GM12878 (cell line): ENCODE results near the gene STXBP3. TPM values are rescaled to one million over a fixed set of nuclear protein-coding genes. Genes with fewer than 3 reads are reported as not detected.
A peak's percentile ranks its signal among the peaks of the same experiment; 100 is the strongest.

Experiments used
- BRCA1 ChIP-seq: IDR thresholded peaks from 2 replicates; pipeline ENCODE4 v1.6.1; 2011; ENCODE audit warnings: low read depth, low read length, improper control_type of control experiment
- CBFB ChIP-seq: IDR thresholded peaks from 2 replicates; pipeline ENCODE4 v1.6.1; 2016; ENCODE audit warnings: antibody characterized with exemption, low read depth
- CHD1 ChIP-seq: IDR thresholded peaks from 2 replicates; pipeline ENCODE4 v1.6.1; 2012; ENCODE audit warnings: low read depth, low read length, improper control_type of control experiment
- EP300 ChIP-seq, 2 experiments: fragments of 150-350 bp in 1 of 2; IDR thresholded peaks; 2 replicates each; pipeline ENCODE4 v1.6.1; 2011 to 2012; ENCODE audit warnings: low read depth in 2 of 2, low read length in 2 of 2, borderline replicate concordance in 1 of 2, improper control_type of control experiment in 1 of 2, inconsistent platforms in 1 of 2; ENCODE audit not compliant: control insufficient read depth in 1 of 2
- NFXL1 ChIP-seq: fragments of 450-650 bp; IDR thresholded peaks from 2 replicates; pipeline ENCODE4 v1.6.1; 2017; ENCODE audit warnings: antibody characterized with exemption, mild to moderate bottlenecking, borderline replicate concordance
- NFYB ChIP-seq: IDR thresholded peaks from 2 replicates; pipeline ENCODE4 v1.6.1; 2011; ENCODE audit warnings: low read depth, mild to moderate bottlenecking, low read length, improper control_type of control experiment, moderate library complexity; ENCODE audit not compliant: insufficient read depth
- POU2F2 ChIP-seq: IDR thresholded peaks from 3 replicates; pipeline ENCODE4 v1.6.1; 2011; ENCODE audit warnings: low read depth, mild to moderate bottlenecking, low read length, borderline replicate concordance
- RCOR1 ChIP-seq: conservative IDR thresholded peaks from 2 replicates; pipeline ENCODE4 v1.6.1; 2012; ENCODE audit warnings: low read depth, low read length, improper control_type of control experiment
- RELB ChIP-seq: fragments of 450-650 bp; IDR thresholded peaks from 2 replicates; pipeline ENCODE4 v1.6.1; 2017; ENCODE audit warnings: low read depth, mild to moderate bottlenecking, moderate library complexity
- RUNX3 ChIP-seq: IDR thresholded peaks from 2 replicates; pipeline ENCODE4 v1.6.1; 2012; ENCODE audit warnings: low read length, inconsistent platforms
- SIX5 ChIP-seq: IDR thresholded peaks from 2 replicates; pipeline ENCODE4 v1.6.1; 2011; ENCODE audit warnings: mild to moderate bottlenecking, low read depth, low read length, moderate library complexity; ENCODE audit not compliant: severe bottlenecking
- SMARCA5 ChIP-seq: fragments of 450-650 bp; IDR thresholded peaks from 2 replicates; pipeline ENCODE4 v1.6.1; 2017; ENCODE audit warnings: mild to moderate bottlenecking
- SREBF1 ChIP-seq: IDR thresholded peaks from 2 replicates; pipeline ENCODE4 v1.6.1; 2012; ENCODE audit warnings: mild to moderate bottlenecking, low read length
- TCF3 ChIP-seq: IDR thresholded peaks from 2 replicates; pipeline ENCODE4 v1.6.1; 2012; ENCODE audit warnings: low read depth, mild to moderate bottlenecking, low read length, borderline replicate concordance; ENCODE audit not compliant: insufficient read depth
- ZNF274 ChIP-seq: IDR thresholded peaks from one replicate; pipeline ENCODE4 v1.8.0; 2011; ENCODE audit not compliant: insufficient read length, insufficient read depth
- ZNF384 ChIP-seq: IDR thresholded peaks from 2 replicates; pipeline ENCODE4 v1.6.1; 2012; ENCODE audit warnings: low read depth, mild to moderate bottlenecking, low read length, improper control_type of control experiment, borderline replicate concordance
- polyA plus RNA-seq, 11 experiments: library from polyadenylated mRNA; depleted of rRNA in 4 of 11; unstranded in 6 of 11; stranded (reverse) in 5 of 11; fragments of >200 nt; fragmentation: Nextera tagmentation in 4 of 11; fragmentation: Illumina TruSeq in 1 of 11; extraction: Ambion mirVana in 4 of 11; extraction: Trizol in 1 of 11; gene quantifications; 1 replicate in 1 of 11; 2 replicates in 10 of 11; pipeline versions ENCODE4 v1.2.1 to v1.2.3, GENCODE V29; 2011 to 2016; ENCODE audit warnings: inconsistent platforms in 2 of 11, missing spikeins in 2 of 11, low read depth in 1 of 11
- total RNA-seq, 4 experiments: library from RNA; depleted of rRNA in 3 of 4; stranded (reverse); fragments of >200 nt in 3 of 4; fragmentation: Illumina TruSeq in 1 of 4; extraction: Trizol in 1 of 4; gene quantifications; 2 replicates each; pipeline versions ENCODE4 v1.2.1 to v1.2.3, GENCODE V29; 2013 to 2021
- TF ChIP-seq, protein P1 (sequence below): fragments of 450-650 bp; conservative IDR thresholded peaks from 2 replicates; pipeline ENCODE4 v1.6.1; 2017; ENCODE audit warnings: mild to moderate bottlenecking, moderate library complexity
- TF ChIP-seq, protein P2 (sequence below): fragments of 450-650 bp; IDR thresholded peaks from 2 replicates; pipeline ENCODE4 v1.6.1; 2016; ENCODE audit warnings: mild to moderate bottlenecking
- TF ChIP-seq, protein P3 (sequence below): fragments of 450-650 bp; IDR thresholded peaks from 2 replicates; pipeline ENCODE4 v1.6.1; 2018; ENCODE audit warnings: borderline replicate concordance, mild to moderate bottlenecking; ENCODE audit not compliant: partially characterized antibody
- TF ChIP-seq, protein P4 (sequence below): fragments of 450-650 bp; IDR thresholded peaks from 2 replicates; pipeline ENCODE4 v1.6.1; 2014; ENCODE audit warnings: mild to moderate bottlenecking

Gene STXBP3
- total and polyA plus RNA-seq, 10 of the 15 experiments (the other 5 are each of a cell fraction or from before 2014, with no cell fraction given), result 19.6 to 35.1 (median 27.3) TPM

DNA sequence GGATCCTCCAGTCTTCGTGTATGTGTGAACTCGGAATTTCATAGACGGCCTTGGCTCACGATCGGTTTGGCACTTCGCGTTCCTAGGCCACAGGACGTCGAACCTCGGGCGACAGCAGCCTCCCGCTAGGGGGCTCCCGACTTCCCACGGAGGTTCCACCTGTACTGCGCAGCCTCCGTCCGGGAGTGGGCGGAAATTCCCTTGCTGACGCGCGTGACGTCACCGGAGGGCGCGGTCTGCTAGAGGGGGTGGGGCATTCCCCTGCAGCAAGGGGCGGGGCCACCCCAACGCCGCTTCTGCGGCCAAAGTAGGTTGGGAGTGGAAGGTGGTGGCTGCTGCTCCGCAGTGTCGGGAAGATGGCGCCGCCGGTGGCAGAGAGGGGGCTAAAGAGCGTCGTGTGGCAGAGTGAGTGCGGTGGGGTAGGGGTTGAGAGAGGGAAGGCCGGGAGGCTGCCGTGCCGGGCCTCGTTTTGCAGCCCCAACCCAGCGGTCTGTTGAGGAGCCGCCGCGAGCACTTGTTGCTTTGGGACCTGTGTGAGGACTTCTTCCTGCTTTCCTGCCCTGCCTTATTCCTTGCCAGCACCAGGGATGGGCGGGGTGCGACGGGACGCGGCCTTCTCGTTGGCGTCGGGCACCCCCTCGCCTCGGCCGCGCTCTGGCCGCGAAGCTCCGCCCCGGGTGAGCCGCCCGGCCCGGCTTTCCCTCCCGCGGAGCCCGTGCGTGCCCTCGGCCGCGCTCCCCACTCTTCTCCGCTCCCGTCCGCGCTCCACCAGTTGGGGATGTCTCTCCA lies at the start of gene STXBP3 (continued):
- TF ChIP-seq EP300 (IDR thresholded peaks at IDR 0.05; ENCODE audit: borderline replicate concordance in 1 of 2, control insufficient read depth in 1 of 2, low read depth in 2 of 2, low read length in 2 of 2) (no peak), NFYB (no peak), ZNF384 (no peak), ZNF274 (no peak), RCOR1 (no peak), RELB (peak; percentile 80), SREBF1 (no peak), POU2F2 (peak; percentile 79; the same call in 2 of the 3 replicates), RUNX3 (peak; percentile 69), SIX5 (no peak), BRCA1 (peak; percentile 56; the same call in 1 of the 2 replicates), NFXL1 (no peak), CBFB (peak; percentile 80; the same call in 1 of the 2 replicates), CHD1 (no peak), SMARCA5 (peak; percentile 41; the same call in 1 of the 2 replicates), TCF3 (no peak; the same call in 1 of the 2 replicates)
- TF ChIP-seq, protein P1, sequence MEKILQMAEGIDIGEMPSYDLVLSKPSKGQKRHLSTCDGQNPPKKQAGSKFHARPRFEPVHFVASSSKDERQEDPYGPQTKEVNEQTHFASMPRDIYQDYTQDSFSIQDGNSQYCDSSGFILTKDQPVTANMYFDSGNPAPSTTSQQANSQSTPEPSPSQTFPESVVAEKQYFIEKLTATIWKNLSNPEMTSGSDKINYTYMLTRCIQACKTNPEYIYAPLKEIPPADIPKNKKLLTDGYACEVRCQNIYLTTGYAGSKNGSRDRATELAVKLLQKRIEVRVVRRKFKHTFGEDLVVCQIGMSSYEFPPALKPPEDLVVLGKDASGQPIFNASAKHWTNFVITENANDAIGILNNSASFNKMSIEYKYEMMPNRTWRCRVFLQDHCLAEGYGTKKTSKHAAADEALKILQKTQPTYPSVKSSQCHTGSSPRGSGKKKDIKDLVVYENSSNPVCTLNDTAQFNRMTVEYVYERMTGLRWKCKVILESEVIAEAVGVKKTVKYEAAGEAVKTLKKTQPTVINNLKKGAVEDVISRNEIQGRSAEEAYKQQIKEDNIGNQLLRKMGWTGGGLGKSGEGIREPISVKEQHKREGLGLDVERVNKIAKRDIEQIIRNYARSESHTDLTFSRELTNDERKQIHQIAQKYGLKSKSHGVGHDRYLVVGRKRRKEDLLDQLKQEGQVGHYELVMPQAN, result peak; percentile 26; the same call in 1 of the 2 replicates
- TF ChIP-seq, protein P2, sequence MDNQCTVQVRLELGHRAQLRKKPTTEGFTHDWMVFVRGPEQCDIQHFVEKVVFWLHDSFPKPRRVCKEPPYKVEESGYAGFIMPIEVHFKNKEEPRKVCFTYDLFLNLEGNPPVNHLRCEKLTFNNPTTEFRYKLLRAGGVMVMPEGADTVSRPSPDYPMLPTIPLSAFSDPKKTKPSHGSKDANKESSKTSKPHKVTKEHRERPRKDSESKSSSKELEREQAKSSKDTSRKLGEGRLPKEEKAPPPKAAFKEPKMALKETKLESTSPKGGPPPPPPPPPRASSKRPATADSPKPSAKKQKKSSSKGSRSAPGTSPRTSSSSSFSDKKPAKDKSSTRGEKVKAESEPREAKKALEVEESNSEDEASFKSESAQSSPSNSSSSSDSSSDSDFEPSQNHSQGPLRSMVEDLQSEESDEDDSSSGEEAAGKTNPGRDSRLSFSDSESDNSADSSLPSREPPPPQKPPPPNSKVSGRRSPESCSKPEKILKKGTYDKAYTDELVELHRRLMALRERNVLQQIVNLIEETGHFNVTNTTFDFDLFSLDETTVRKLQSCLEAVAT, result peak; percentile 87
- TF ChIP-seq, protein P3, sequence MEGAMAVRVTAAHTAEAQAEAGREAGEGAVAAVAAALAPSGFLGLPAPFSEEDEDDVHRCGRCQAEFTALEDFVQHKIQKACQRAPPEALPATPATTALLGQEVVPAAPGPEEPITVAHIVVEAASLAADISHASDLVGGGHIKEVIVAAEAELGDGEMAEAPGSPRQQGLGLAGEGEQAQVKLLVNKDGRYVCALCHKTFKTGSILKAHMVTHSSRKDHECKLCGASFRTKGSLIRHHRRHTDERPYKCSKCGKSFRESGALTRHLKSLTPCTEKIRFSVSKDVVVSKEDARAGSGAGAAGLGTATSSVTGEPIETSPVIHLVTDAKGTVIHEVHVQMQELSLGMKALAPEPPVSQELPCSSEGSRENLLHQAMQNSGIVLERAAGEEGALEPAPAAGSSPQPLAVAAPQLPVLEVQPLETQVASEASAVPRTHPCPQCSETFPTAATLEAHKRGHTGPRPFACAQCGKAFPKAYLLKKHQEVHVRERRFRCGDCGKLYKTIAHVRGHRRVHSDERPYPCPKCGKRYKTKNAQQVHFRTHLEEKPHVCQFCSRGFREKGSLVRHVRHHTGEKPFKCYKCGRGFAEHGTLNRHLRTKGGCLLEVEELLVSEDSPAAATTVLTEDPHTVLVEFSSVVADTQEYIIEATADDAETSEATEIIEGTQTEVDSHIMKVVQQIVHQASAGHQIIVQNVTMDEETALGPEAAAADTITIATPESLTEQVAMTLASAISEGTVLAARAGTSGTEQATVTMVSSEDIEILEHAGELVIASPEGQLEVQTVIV, result peak; percentile 11
- TF ChIP-seq, protein P4, sequence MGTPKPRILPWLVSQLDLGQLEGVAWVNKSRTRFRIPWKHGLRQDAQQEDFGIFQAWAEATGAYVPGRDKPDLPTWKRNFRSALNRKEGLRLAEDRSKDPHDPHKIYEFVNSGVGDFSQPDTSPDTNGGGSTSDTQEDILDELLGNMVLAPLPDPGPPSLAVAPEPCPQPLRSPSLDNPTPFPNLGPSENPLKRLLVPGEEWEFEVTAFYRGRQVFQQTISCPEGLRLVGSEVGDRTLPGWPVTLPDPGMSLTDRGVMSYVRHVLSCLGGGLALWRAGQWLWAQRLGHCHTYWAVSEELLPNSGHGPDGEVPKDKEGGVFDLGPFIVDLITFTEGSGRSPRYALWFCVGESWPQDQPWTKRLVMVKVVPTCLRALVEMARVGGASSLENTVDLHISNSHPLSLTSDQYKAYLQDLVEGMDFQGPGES, result 0 out of 2 replicates have a peak, but pooled peaks have one; percentile 32
